Esophagus squamous epithelium (tissue), 5 donors: ENCODE results near the gene RRBP1. TPM values are rescaled to one million over a fixed set of nuclear protein-coding genes. Genes with fewer than 3 reads are reported as not detected.

Experiments
- DNase-seq: peaks from one replicate; lab custom pipeline; 2025; lab: John Stamatoyannopoulos, UW
- H3K27ac ChIP-seq, 4 donors: fragments of 200-600 bp; sonication (generic); one replicate each; pipeline ENCODE4 v1.5.1; 2016 to 2019; ENCODE audit warnings: mild to moderate bottlenecking in 1 of 4
- H3K27me3 ChIP-seq, 4 donors: fragments of 200-600 bp; sonication (generic); 1 replicate in 3 of 4; 2 replicates in 1 of 4; pipeline versions ENCODE4 v1.5.1 to v1.6.0; 2017 to 2021; ENCODE audit warnings: antibody characterized with exemption in 1 of 4
- H3K36me3 ChIP-seq, 3 donors: fragments of 200-600 bp; sonication (generic); one replicate each; pipeline ENCODE4 v1.5.1; 2016 to 2019
- H3K4me1 ChIP-seq, 3 donors: fragments of 200-600 bp; sonication (generic); one replicate each; pipeline ENCODE4 v1.5.1; 2017 to 2019
- H3K4me3 ChIP-seq, 4 donors: fragments of 200-600 bp; sonication (generic); 1 replicate in 3 of 4; 2 replicates in 1 of 4; pipeline ENCODE4 v1.5.1; 2016 to 2019; ENCODE audit warnings: mild to moderate bottlenecking in 2 of 4, moderate library complexity in 1 of 4
- H3K9me3 ChIP-seq, 3 donors: fragments of 200-600 bp; sonication (generic); one replicate each; pipeline ENCODE4 v1.5.1; 2016 to 2019
- POLR2A ChIP-seq, 4 donors: fragments of 450-650 bp; IDR thresholded peaks; one replicate each; pipeline ENCODE4 v1.6.1; 2017; ENCODE audit warnings: antibody characterized with exemption in 4 of 4, mild to moderate bottlenecking in 4 of 4, moderate library complexity in 3 of 4
- WGBS, 2 donors: methylation state at CpG; one replicate each; pipeline ENCODE4 v1.1.5; 2018; 5-methylcytosine and 5-hydroxymethylcytosine counted together
- intact Hi-C: fragments of 100-400 bp; cut with DNase I; formaldehyde crosslinking; loops from one replicate; pipeline ENCODE4 v1.15.0; 2022
- total RNA-seq, 4 donors: library from RNA; depleted of rRNA; stranded (reverse); fragments of >200 nt; gene quantifications; one replicate each; pipeline ENCODE4 v1.1.0, GENCODE V29; 2016
- TF ChIP-seq, protein P1 (sequence below), 6 experiments: fragments of 450-650 bp in 4 of 6; fragments of 200-600 bp in 2 of 6; sonication (generic) in 2 of 6; IDR thresholded peaks; one replicate each; pipeline ENCODE4 v1.5.1; 2016 to 2019; ENCODE audit warnings: antibody characterized with exemption in 6 of 6, mild to moderate bottlenecking in 4 of 6, moderate library complexity in 4 of 6
- donor health status: DM: yes; HTN: yes; CAD: no.

Gene RRBP1
- total RNA-seq, 4 donors from 2014 or later, result 61.4 to 128 (median 72.7) TPM

DNA sequence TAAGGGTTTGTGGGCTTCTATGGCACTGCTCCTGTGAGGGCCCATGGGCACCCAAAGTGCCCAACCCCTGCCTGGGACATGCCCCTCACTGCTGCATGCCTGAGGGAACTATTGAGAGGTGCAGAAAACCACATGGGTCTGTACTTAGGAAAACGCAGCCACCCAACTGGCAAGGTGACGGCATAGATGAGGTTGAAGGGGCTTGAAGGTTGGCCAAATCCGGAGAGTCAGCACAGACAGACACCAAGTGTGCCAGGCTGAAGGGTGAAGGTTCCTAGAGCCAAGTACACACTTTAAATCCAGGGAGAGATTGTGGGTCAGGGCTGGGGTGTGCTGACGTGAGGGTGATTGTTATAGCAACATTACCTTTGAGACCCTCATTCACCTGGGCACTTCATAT, 23.9 kb upstream of the RRBP1 start:
- H3K27me3 ChIP-seq, result no peaks in the 10 kb centered on the region
- H3K4me3 ChIP-seq, result no peak overlapping the region
- no peak overlapping the region for H3K27ac ChIP-seq
- H3K36me3 ChIP-seq, result no peaks in the 10 kb centered on the region
- no peak for DNase-seq
- no peaks in the 10 kb centered on the region for H3K9me3 ChIP-seq
- 80 to 100% methylated on average over 1 to 4 of the region's 4 CpGs for WGBS, 2 donors
- intact Hi-C loops, result no loop called here
- TF ChIP-seq, protein P1, sequence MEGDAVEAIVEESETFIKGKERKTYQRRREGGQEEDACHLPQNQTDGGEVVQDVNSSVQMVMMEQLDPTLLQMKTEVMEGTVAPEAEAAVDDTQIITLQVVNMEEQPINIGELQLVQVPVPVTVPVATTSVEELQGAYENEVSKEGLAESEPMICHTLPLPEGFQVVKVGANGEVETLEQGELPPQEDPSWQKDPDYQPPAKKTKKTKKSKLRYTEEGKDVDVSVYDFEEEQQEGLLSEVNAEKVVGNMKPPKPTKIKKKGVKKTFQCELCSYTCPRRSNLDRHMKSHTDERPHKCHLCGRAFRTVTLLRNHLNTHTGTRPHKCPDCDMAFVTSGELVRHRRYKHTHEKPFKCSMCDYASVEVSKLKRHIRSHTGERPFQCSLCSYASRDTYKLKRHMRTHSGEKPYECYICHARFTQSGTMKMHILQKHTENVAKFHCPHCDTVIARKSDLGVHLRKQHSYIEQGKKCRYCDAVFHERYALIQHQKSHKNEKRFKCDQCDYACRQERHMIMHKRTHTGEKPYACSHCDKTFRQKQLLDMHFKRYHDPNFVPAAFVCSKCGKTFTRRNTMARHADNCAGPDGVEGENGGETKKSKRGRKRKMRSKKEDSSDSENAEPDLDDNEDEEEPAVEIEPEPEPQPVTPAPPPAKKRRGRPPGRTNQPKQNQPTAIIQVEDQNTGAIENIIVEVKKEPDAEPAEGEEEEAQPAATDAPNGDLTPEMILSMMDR (IDR thresholded peaks at IDR 0.05), result no peak
- no peak for TF ChIP-seq POLR2A (IDR thresholded peaks at IDR 0.05)
- H3K4me1 ChIP-seq, result no peaks in the 10 kb centered on the region

DNA sequence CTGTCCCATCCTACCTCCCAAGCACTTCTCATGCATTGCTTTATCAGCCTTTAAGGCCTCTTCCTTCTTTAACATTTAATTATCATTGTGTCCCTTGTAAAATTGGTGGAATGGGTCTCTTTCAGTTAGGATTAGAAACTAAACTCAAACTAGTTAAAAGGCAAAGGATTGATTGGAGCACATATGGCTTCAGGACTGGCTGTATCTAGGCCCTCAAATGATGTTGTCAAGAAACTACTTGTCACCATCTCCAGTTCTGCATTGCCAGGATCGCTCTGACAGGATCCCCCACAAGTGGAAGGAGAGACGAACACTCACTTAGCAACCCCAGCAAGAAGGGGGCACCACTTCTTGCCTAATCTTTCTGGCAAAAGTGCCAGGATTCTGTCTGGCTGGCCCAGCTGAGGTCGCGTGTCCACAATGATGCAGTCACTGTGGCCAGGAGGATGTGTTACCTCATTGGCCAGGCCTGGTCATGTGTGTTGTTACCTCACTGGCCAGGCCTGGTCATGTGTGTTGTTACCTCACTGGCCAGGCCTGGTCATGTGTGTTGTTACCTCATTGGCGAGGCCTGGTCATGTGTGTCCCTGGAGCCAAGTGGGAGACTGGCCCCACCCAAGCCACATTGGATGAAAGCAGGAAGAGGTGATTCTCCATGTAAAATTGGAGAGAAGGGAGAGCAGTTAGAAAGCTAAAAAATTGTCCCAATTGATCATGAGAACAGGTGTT, 22.7 kb upstream of the RRBP1 start:
- 100% methylated on average over 1 of the region's 5 CpGs; no CpG with 5 or more reads in 1 of the 2 donors for WGBS, 2 donors
- TF ChIP-seq, protein P1 (IDR thresholded peaks at IDR 0.05), result no peak
- TF ChIP-seq POLR2A (IDR thresholded peaks at IDR 0.05), result no peak
- H3K9me3 ChIP-seq, result no peaks in the 10 kb centered on the region

DNA sequence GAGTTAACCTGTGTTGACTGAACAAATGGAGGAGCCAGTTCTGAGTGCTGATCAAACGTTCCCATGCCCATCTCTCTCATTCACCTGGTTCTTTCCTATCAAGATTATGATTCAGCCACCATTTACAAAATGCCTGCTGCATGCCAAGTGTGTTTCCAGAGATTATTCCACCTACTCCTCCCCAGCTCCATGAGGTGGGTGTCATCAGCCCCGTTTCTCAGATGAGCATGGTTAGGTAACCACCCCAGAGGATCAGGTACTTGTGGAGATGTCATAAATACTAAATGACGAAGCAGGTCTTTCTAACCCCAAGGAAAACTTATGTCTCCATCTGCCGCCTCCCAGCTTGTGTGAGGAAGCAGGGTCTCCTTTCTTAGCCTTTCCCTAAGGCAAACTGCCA, 19.8 kb upstream of the RRBP1 start:
- intact Hi-C loops, result no loop called here
- 71 to 75% methylated on average over 3 to 4 of the region's 4 CpGs for WGBS, 2 donors
- H3K4me3 ChIP-seq, result no peak overlapping the region
- no peak overlapping the region for H3K27ac ChIP-seq
- no peaks in the 10 kb centered on the region for H3K36me3 ChIP-seq
- no peak for DNase-seq
- no peaks in the 10 kb centered on the region for H3K4me1 ChIP-seq
- no peaks in the 10 kb centered on the region for H3K27me3 ChIP-seq
- TF ChIP-seq POLR2A (IDR thresholded peaks at IDR 0.05), result no peak
- TF ChIP-seq, protein P1 (IDR thresholded peaks at IDR 0.05), result no peak
- no peaks in the 10 kb centered on the region for H3K9me3 ChIP-seq

More for the DNA sequence above, 22.7 kb upstream of the RRBP1 start:
- Histone ChIP-seq H3K27me3 (no peaks in the 10 kb centered on the region), H3K36me3 (no peaks in the 10 kb centered on the region), H3K4me3 (no peak overlapping the region), H3K4me1 (no peaks in the 10 kb centered on the region), H3K27ac (no peak overlapping the region)
- DNase-seq, result no peak
- intact Hi-C loops, result no loop called here

DNA sequence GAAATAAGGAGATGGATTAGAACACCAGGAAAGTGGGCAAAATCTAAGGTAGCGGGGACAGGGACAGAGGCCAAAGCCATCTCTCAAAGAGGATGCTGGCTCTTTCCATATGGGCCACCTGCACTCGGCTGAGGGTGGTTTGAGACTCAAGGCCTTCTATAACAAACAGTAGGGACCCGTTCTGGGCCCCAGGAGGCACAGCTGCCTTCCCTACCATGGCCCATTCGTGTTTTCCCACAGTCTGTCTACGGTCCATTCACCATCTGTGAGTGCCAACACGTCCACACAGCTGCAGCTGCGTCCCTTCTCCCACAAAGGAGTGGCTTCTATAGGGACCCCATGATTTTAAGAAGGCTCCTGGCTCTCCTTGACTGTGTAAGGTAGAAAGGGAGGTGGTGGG, 18.6 kb upstream of the RRBP1 start:
- Histone ChIP-seq H3K27me3 (no peaks in the 10 kb centered on the region), H3K27ac (no peak overlapping the region), H3K36me3 (no peaks in the 10 kb centered on the region), H3K4me1 (no peaks in the 10 kb centered on the region), H3K4me3 (no peak overlapping the region), H3K9me3 (no peaks in the 10 kb centered on the region)
- TF ChIP-seq POLR2A (IDR thresholded peaks at IDR 0.05), result no peak
- TF ChIP-seq, protein P1 (IDR thresholded peaks at IDR 0.05), result no peak
- 65 to 85% methylated on average over 6 to 7 of the region's 7 CpGs for WGBS, 2 donors
- no peak for DNase-seq
- intact Hi-C loops, result no loop called here

DNA sequence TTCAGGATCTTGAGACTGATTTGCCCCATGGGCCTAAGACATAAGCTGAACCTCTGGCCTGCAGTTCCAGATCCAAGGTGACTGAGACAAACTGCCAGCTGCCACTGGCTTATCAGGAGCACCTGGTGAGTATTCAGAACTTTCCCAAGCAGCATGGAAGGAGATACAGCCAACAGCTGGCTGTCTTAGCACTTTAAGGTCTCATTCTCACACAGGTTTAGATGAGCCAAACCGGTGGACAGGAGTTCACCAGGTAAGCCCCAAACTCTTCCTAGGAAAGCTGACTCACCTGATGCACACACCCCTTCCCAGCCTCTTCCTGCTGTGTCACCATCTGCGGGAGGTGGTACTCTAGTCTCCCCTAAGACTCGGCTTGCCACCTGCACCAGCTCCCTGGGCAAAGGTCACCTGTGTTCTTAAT, 17.9 kb upstream of the RRBP1 start, which contains the start of gene BANF2:
BANF2 (plus strand) TSS at position 36 of the 421 bp plus-strand sequence. CDS start 25,060 bp downstream, outside the sequence.
- H3K36me3 ChIP-seq, result no peaks in the 10 kb centered on the region
- H3K27me3 ChIP-seq, result no peaks in the 10 kb centered on the region
- no peaks in the 10 kb centered on the region for H3K4me1 ChIP-seq
- no peak within 1 kb of the TSS for H3K27ac ChIP-seq
- intact Hi-C loops, result no loop called here
- WGBS, 2 donors, result 67 to 71% methylated on average over 2 to 3 of the region's 3 CpGs
- DNase-seq, result no peak
- no peaks in the 10 kb centered on the region for H3K9me3 ChIP-seq
- TF ChIP-seq POLR2A (IDR thresholded peaks at IDR 0.05), result no peak
- TF ChIP-seq, protein P1 (IDR thresholded peaks at IDR 0.05), result no peak
- H3K4me3 ChIP-seq, result no peak within 1 kb of the TSS
